Stimulated activated effector memory CD8-positive, alpha-beta T cell treated with anti-CD3 and anti-CD28 coated beads, Interleukin-12 subunit alpha, Interleukin-12 subunit beta, amount 100 ng/mL, for 72 hours (primary cell): ENCODE data around the gene SV2C.

Experiments
- ATAC-seq: fragments of 150-1000 bp; cut with Tn5 transposase; 2 replicates; pipeline ENCODE4 v1.10.0; 2021
- DNase-seq, 2 donors: peaks; one replicate each; pipeline ENCODE4 v3.0.0; 2021 to 2022; ENCODE audit warnings: low spot score in 2 of 2
- H3K27ac Mint-ChIP-seq: one replicate; pipeline ENCODE4 v1.8.0; 2022; ENCODE audit warnings: mild to moderate bottlenecking, mixed read lengths
- H3K36me3 Mint-ChIP-seq: one replicate; pipeline ENCODE4 v1.8.0; 2022; ENCODE audit warnings: mild to moderate bottlenecking, mixed read lengths
- H3K4me1 Mint-ChIP-seq: one replicate; pipeline ENCODE4 v1.8.0; 2022; ENCODE audit warnings: mixed read lengths
- H3K4me3 Mint-ChIP-seq: one replicate; pipeline ENCODE4 v1.8.0; 2022; ENCODE audit warnings: mild to moderate bottlenecking, mixed read lengths
- H3K9me3 Mint-ChIP-seq: one replicate; pipeline ENCODE4 v1.8.0; 2022; ENCODE audit warnings: mixed read lengths

The SV2C gene

GRCh38 chr5:76402251-76402885 is 319.2 kb downstream of the SV2C start:
- Mint-ChIP-seq H3K36me3 (peaks cover 23% of the 10 kb centered on the region), H3K9me3 (no peaks in the 10 kb centered on the region), H3K4me1 (peaks cover 47% of the 10 kb centered on the region), H3K4me3 (peak overlapping the region; percentile 91), H3K27ac (peak overlapping the region; percentile 99)
- DNase-seq (peak; percentile 36 to 85), ATAC-seq (peak; percentile 74)

GRCh38 chr5:76402886-76403765 is 319.9 kb downstream of the SV2C start, which contains the start of gene IQGAP2:
Gene IQGAP2, plus strand, starts transcription at chr5:76403285. Its CDS starts 261 bp downstream, at chr5:76403546.
- Mint-ChIP-seq H3K9me3 (no peaks in the 10 kb centered on the region), H3K4me3 (peak within 1 kb of the TSS; percentile 91), H3K27ac (peak within 1 kb of the TSS; percentile 99), H3K4me1 (peaks cover 47% of the 10 kb centered on the region), H3K36me3 (peaks cover 23% of the 10 kb centered on the region)
- ATAC-seq (peak; percentile 70), DNase-seq (peak; percentile 85 to 94)
